Vagina (tissue), 2 donors: ENCODE measurements around the gene SCARF1.

ENCODE experiments used
- CTCF ChIP-seq, 3 experiments: fragments of 450-650 bp in 2 of 3; fragments of 200-600 bp in 1 of 3; sonication (generic) in 1 of 3; IDR thresholded peaks; one replicate each; pipeline ENCODE4 v1.5.1; 2017 to 2019; ENCODE audit warnings: antibody characterized with exemption in 3 of 3, mild to moderate bottlenecking in 2 of 3, moderate library complexity in 2 of 3
- POLR2A ChIP-seq, 2 donors: fragments of 450-650 bp; IDR thresholded peaks; one replicate each; pipeline ENCODE4 v1.6.1; 2017; ENCODE audit warnings: antibody characterized with exemption in 2 of 2, mild to moderate bottlenecking in 2 of 2, moderate library complexity in 2 of 2
- POLR2AphosphoS5 ChIP-seq, 2 donors: sonication (generic); formaldehyde crosslinking; IDR thresholded peaks; one replicate each; pipeline ENCODE4 v1.9.0; 2017; ENCODE audit warnings: antibody characterized with exemption in 2 of 2, mild to moderate bottlenecking in 2 of 2, low read depth in 1 of 2; ENCODE audit not compliant: insufficient read depth in 1 of 2

GRCh38 chr17:1646199-1646875 lies 805 bp upstream of the SCARF1 start:
- TF ChIP-seq POLR2A (IDR thresholded peaks at IDR 0.05) = no peak
- no peak for TF ChIP-seq CTCF (IDR thresholded peaks at IDR 0.05)
- no peak for TF ChIP-seq POLR2AphosphoS5 (IDR thresholded peaks at IDR 0.05; ENCODE audit: insufficient read depth in 1 of 2, low read depth in 1 of 2)
